ENCODE data around the gene C2CD3.
"Not testable (repeated sequence)": the region's sequence is repeated elsewhere in the genome, so short reads cannot be mapped to it uniquely, and the experiment has no call there.

GRCh38 chr11:74066663-74067062 lies 104.1 kb downstream of the C2CD3 start:
- TF ChIP-seq CTCF (IDR thresholded peaks at IDR 0.05); USF1 (CRISPR knock-in tag; IDR thresholded peaks at IDR 0.05); PRDM15 (CRISPR knock-in tag; IDR thresholded peaks at IDR 0.05); ZBTB21 (CRISPR knock-in tag; IDR thresholded peaks at IDR 0.05; ENCODE audit: borderline replicate concordance); FOXJ3 (CRISPR knock-in tag; IDR thresholded peaks at IDR 0.05; ENCODE audit: borderline replicate concordance): not testable (repeated sequence)

Measured in WTC11 (cell line).